Activated T-cell treated with anti-CD3 and anti-CD28 coated beads, Interleukin-2, amount 50 U/mL, for 72 hours (primary cell): ENCODE measurements around the gene DKK3. TPM values are rescaled to one million over a fixed set of nuclear protein-coding genes. Genes with fewer than 3 reads are reported as not detected.

ENCODE experiments used
- ATAC-seq, 2 donors: fragments of 150-1000 bp; cut with Tn5 transposase; replicated peaks in 1 of 2; 2 replicates each; pipeline ENCODE4 v1.10.0; 2021; ENCODE audit warnings: moderate library complexity in 2 of 2, mild to moderate bottlenecking in 1 of 2
- DNase-seq, 2 donors: peaks; one replicate each; pipeline ENCODE4 v3.0.0; 2021 to 2022; ENCODE audit warnings: mixed read lengths in 1 of 2
- H3K27ac Mint-ChIP-seq: one replicate; pipeline ENCODE4 v1.8.0; 2022; ENCODE audit warnings: mild to moderate bottlenecking, moderate library complexity, mixed read lengths
- H3K27me3 Mint-ChIP-seq: one replicate; pipeline ENCODE4 v1.8.0; 2022; ENCODE audit warnings: low read depth, mixed read lengths
- H3K36me3 Mint-ChIP-seq, 2 donors: one replicate each; pipeline ENCODE4 v1.8.0; 2022; ENCODE audit warnings: mixed read lengths in 2 of 2, mild to moderate bottlenecking in 1 of 2; ENCODE audit not compliant: insufficient read depth in 2 of 2
- H3K4me1 Mint-ChIP-seq: one replicate; pipeline ENCODE4 v1.8.0; 2022; ENCODE audit warnings: low read depth, mixed read lengths
- H3K4me3 Mint-ChIP-seq, 2 donors: one replicate each; pipeline ENCODE4 v1.8.0; 2022; ENCODE audit warnings: mild to moderate bottlenecking in 2 of 2, mixed read lengths in 2 of 2, moderate library complexity in 2 of 2
- H3K9me3 Mint-ChIP-seq, 2 donors: one replicate each; pipeline ENCODE4 v1.8.0; 2022; ENCODE audit warnings: mixed read lengths in 2 of 2
- total RNA-seq, 2 donors: library from RNA; stranded (reverse); gene quantifications; one replicate each; pipeline ENCODE4 v1.2.3, GENCODE V29; 2022

DKK3 gene
- total RNA-seq, 2 donors from 2014 or later, result 0.19 TPM; not detected in 1

GRCh38 chr11:12006552-12007229, 1.7 kb downstream of the DKK3 start:
- peaks cover 4% of the 10 kb centered on the region for H3K4me1 Mint-ChIP-seq
- ATAC-seq, result no peak
- H3K27me3 Mint-ChIP-seq, result peaks cover 90% of the 10 kb centered on the region

DNA sequence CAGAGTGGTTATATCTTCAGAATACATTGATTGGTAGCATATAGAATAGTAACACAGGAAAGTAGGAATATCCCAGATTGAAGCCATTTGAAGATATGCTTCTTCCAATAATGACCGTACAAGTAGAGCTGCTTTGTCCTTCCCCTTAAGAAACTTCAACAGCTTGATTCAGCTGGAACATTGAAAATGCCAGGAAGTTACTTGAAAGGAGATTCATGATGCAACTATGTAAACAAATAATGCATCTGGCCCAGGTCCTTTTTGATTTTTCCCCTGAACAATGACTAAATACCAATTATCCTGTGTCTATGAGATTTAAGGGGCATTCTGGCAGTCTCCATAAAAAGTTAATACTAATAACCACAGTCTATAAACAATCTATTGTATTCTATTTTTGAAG, 3.0 kb downstream of the DKK3 start:
- Mint-ChIP-seq H3K4me1 (peaks cover 4% of the 10 kb centered on the region), H3K36me3 (no peaks in the 10 kb centered on the region), H3K4me3 (no peak overlapping the region), H3K27ac (no peak overlapping the region), H3K27me3 (peaks cover 81% of the 10 kb centered on the region), H3K9me3 (no peaks in the 10 kb centered on the region)
- no peak for ATAC-seq
- DNase-seq, result no peak

More at GRCh38 chr11:12006552-12007229, 1.7 kb downstream of the DKK3 start:
- Mint-ChIP-seq H3K36me3 (no peaks in the 10 kb centered on the region), H3K4me3 (no peak overlapping the region), H3K9me3 (no peaks in the 10 kb centered on the region), H3K27ac (no peak overlapping the region)
- no peak for DNase-seq

GRCh38 chr11:12005061-12005460, 3.4 kb downstream of the DKK3 start:
- no peak overlapping the region for H3K4me3 Mint-ChIP-seq
- H3K27ac Mint-ChIP-seq, result no peak overlapping the region
- peaks cover 4% of the 10 kb centered on the region for H3K4me1 Mint-ChIP-seq
- H3K36me3 Mint-ChIP-seq, result no peaks in the 10 kb centered on the region
- H3K27me3 Mint-ChIP-seq, result peaks cover 77% of the 10 kb centered on the region
- ATAC-seq, result no peak
- no peak for DNase-seq
- no peaks in the 10 kb centered on the region for H3K9me3 Mint-ChIP-seq

- Mint-ChIP-seq H3K36me3 (no peaks in the 10 kb centered on the region), H3K4me1 (peaks cover 2% of the 10 kb centered on the region), H3K27me3 (peaks cover 76% of the 10 kb centered on the region), H3K4me3 (no peak overlapping the region), H3K9me3 (no peaks in the 10 kb centered on the region), H3K27ac (no peak overlapping the region)
- ATAC-seq (no peak), DNase-seq (no peak)
Observed at GRCh38 chr11:12003815-12004214, 4.6 kb downstream of the DKK3 start.

GRCh38 chr11:12003336-12003735, 5.1 kb downstream of the DKK3 start:
- H3K9me3 Mint-ChIP-seq, result no peaks in the 10 kb centered on the region
- no peak overlapping the region for H3K4me3 Mint-ChIP-seq
- DNase-seq, result no peak
- no peak for ATAC-seq
- no peaks in the 10 kb centered on the region for H3K36me3 Mint-ChIP-seq
- H3K27ac Mint-ChIP-seq, result no peak overlapping the region
- H3K27me3 Mint-ChIP-seq, result peaks cover 72% of the 10 kb centered on the region
- peaks cover 7% of the 10 kb centered on the region for H3K4me1 Mint-ChIP-seq

- no peaks in the 10 kb centered on the region for H3K36me3 Mint-ChIP-seq
- DNase-seq, result no peak
- H3K27me3 Mint-ChIP-seq, result peaks cover 62% of the 10 kb centered on the region
- peaks cover 11% of the 10 kb centered on the region for H3K4me1 Mint-ChIP-seq
- no peak for ATAC-seq
- no peak overlapping the region for H3K27ac Mint-ChIP-seq
- no peaks in the 10 kb centered on the region for H3K9me3 Mint-ChIP-seq
- no peak overlapping the region for H3K4me3 Mint-ChIP-seq
Observed at GRCh38 chr11:12001186-12001585, 7.2 kb downstream of the DKK3 start.

DNA sequence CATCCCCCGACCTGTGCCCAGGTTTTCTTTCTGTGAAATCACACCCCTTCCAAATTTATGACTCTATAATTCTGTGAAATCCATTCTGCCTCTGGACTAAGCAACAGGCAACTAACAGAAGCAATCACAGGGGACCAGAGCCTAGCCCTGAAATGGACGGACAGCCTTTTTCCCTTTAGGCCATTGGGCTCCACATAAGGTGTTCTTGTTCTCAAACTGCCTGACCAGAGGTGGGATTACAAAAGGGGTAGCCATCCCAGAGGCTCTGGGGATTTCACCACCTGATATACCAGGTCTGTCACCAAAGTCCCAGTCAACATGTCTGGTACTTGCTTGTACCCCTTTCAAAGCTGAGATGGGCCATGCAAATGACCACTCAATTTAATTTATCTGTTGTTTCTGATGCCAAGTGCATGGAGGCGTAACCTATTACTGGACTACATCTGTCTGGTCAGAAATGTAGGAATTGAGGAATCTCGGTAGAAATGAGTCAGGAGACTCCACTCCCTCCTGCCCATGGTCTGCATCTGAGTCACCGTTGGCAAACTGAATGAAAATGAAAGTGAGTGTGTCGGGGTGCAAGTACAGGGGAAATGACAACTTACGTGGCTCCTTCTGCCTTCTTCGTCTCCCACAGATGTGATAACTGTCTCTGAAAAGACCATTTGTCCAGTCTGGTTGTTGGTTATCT, 10.2 kb downstream of the DKK3 start:
- Mint-ChIP-seq H3K4me3 (peak overlapping the region; percentile 42 to 46), H3K27ac (no peak overlapping the region), H3K4me1 (peaks cover 11% of the 10 kb centered on the region), H3K27me3 (peaks cover 59% of the 10 kb centered on the region), H3K9me3 (no peaks in the 10 kb centered on the region), H3K36me3 (no peaks in the 10 kb centered on the region)
- peak; percentile 12 to 35 for DNase-seq
- peak; percentile 51 to 77 for ATAC-seq

- H3K4me1 Mint-ChIP-seq, result peaks cover 11% of the 10 kb centered on the region
- peaks cover 46% of the 10 kb centered on the region for H3K27me3 Mint-ChIP-seq
- H3K36me3 Mint-ChIP-seq, result no peaks in the 10 kb centered on the region
- no peak overlapping the region for H3K27ac Mint-ChIP-seq
- no peak for DNase-seq
- no peak for ATAC-seq
- H3K9me3 Mint-ChIP-seq, result no peaks in the 10 kb centered on the region
- H3K4me3 Mint-ChIP-seq, result no peak overlapping the region
Observed at GRCh38 chr11:11997049-11997322, 11.4 kb downstream of the DKK3 start.

GRCh38 chr11:11996321-11997048, 11.9 kb downstream of the DKK3 start:
- peaks cover 11% of the 10 kb centered on the region for H3K4me1 Mint-ChIP-seq
- ATAC-seq (no peak), DNase-seq (no peak)
- no peak overlapping the region for H3K4me3 Mint-ChIP-seq
- H3K27ac Mint-ChIP-seq, result no peak overlapping the region
- no peaks in the 10 kb centered on the region for H3K36me3 Mint-ChIP-seq
- peaks cover 46% of the 10 kb centered on the region for H3K27me3 Mint-ChIP-seq
- no peaks in the 10 kb centered on the region for H3K9me3 Mint-ChIP-seq

DNA sequence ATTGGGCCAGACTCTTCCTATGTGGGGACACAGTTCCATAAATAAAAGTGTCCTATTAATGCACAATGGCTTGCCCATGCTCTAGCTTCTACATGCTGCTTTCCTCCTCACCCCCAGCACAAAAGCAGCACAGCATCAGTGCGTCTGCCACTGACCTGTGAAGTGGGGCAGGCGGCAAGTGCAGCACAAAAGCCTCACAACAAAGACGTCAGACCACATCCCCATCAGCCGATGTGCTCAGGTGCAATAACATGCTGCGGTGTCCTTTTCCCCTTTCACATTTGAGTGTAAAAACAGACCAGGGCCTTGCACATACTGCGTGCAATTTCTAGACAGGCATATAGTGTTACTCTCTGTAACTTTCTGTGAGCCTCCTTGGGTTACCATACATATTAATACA, 12.8 kb downstream of the DKK3 start:
- ATAC-seq, result peak in 1 of 2 donors; percentile 11
- H3K4me3 Mint-ChIP-seq, result no peak overlapping the region
- no peak for DNase-seq

GRCh38 chr11:11993839-11994238, 14.6 kb downstream of the DKK3 start:
- no peak overlapping the region for H3K27ac Mint-ChIP-seq
- no peak for ATAC-seq
- no peak for DNase-seq
- no peaks in the 10 kb centered on the region for H3K9me3 Mint-ChIP-seq
- peaks cover 36% of the 10 kb centered on the region for H3K27me3 Mint-ChIP-seq
- H3K4me1 Mint-ChIP-seq, result peaks cover 9% of the 10 kb centered on the region
- H3K4me3 Mint-ChIP-seq, result no peak overlapping the region
- no peaks in the 10 kb centered on the region for H3K36me3 Mint-ChIP-seq

More for the DNA sequence above, 12.8 kb downstream of the DKK3 start:
- Mint-ChIP-seq H3K9me3 (no peaks in the 10 kb centered on the region), H3K27ac (no peak overlapping the region), H3K4me1 (peaks cover 11% of the 10 kb centered on the region), H3K36me3 (no peaks in the 10 kb centered on the region), H3K27me3 (peaks cover 46% of the 10 kb centered on the region)

DNA sequence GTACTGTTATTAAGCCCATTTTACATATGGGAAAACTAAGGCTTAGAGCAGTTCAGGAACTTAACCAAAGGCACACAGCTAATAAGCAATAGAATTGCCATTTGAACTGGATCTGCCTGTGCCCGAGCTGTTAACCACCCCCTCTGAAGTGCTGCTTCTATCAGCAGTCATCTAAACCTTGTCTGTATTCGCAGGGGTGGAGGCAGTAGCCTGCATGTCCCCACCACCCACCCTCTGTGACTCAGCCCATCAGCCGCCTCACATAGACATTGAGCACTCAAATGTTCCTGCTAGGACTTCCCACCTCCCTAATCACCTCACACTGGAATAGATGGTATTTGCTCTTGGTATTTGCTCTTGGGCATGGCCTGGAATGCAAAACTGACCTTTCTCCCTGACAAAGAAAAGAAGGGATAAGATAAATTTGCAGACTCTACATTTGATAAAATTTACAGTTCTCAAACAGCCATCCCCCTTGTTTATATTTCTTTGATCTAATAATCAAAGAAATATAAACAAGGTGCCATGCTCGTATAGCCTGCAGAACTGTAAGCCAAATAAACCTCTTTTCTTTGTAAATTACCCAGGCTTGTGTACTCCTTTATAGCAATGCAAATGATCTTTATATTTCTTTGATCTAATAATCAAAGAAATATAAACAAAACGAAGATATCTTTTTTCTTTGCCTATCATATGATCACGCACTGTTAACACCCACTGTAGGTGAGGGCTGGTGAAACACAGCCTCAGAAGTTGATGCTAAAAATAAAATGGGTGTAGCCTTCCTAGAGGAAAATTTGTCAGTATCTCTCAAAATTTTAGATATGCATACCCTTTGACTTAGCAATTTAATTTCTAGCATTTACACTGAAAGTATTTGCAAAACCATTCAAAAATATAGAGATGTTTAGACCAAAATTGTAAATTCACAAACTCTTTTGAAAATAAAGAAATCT, 15.9 kb downstream of the DKK3 start:
- H3K27me3 Mint-ChIP-seq, result peaks cover 31% of the 10 kb centered on the region
- no peak overlapping the region for H3K4me3 Mint-ChIP-seq
- no peaks in the 10 kb centered on the region for H3K9me3 Mint-ChIP-seq
- H3K27ac Mint-ChIP-seq, result no peak overlapping the region
- no peak for DNase-seq
- H3K4me1 Mint-ChIP-seq, result peaks cover 2% of the 10 kb centered on the region
- H3K36me3 Mint-ChIP-seq, result no peaks in the 10 kb centered on the region
- no peak for ATAC-seq
